Mesenchymal stem cell (in vitro differentiated cells and primary cell): ENCODE data around the gene TMEM221.

Experiments
- DNase-seq: peaks from one replicate; pipeline ENCODE4 v3.0.0-alpha.2; 2013
- H2AFZ ChIP-seq: one replicate; pipeline ENCODE4 v1.6.1; 2013; ENCODE audit warnings: low read depth, mild to moderate bottlenecking, control low read depth, inconsistent platforms, low read length, moderate library complexity
- H2AK5ac ChIP-seq: 2 replicates; pipeline ENCODE4 v1.6.1; 2013; ENCODE audit warnings: low read length, moderate library complexity, mild to moderate bottlenecking, inconsistent platforms; ENCODE audit not compliant: severe bottlenecking
- H2BK120ac ChIP-seq: one replicate; pipeline ENCODE4 v1.6.1; 2013; ENCODE audit warnings: low read depth, mild to moderate bottlenecking, inconsistent platforms, low read length, moderate library complexity
- H2BK12ac ChIP-seq, 2 experiments: one replicate each; pipeline ENCODE4 v1.6.1; 2013; ENCODE audit warnings: inconsistent platforms in 2 of 2, low read length in 2 of 2, mild to moderate bottlenecking in 2 of 2, moderate library complexity in 2 of 2, control low read depth in 1 of 2
- H2BK15ac ChIP-seq: one replicate; pipeline ENCODE4 v1.6.1; 2013; ENCODE audit warnings: mild to moderate bottlenecking, low read depth, inconsistent platforms; ENCODE audit not compliant: poor library complexity, severe bottlenecking
- H2BK5ac ChIP-seq: 2 replicates; pipeline ENCODE4 v1.6.1; 2013; ENCODE audit warnings: low read depth, mild to moderate bottlenecking, low read length, control low read depth, inconsistent platforms; ENCODE audit not compliant: poor library complexity, severe bottlenecking
- H3K14ac ChIP-seq, 2 experiments: one replicate each; pipeline ENCODE4 v1.6.1; 2013; ENCODE audit warnings: inconsistent platforms in 2 of 2, low read length in 2 of 2, control low read depth in 1 of 2, mild to moderate bottlenecking in 1 of 2, moderate library complexity in 1 of 2
- H3K18ac ChIP-seq, 2 experiments: one replicate each; pipeline ENCODE4 v1.6.1; 2013; ENCODE audit warnings: inconsistent platforms in 2 of 2, low read length in 2 of 2, control low read depth in 1 of 2, low read depth in 1 of 2, mild to moderate bottlenecking in 1 of 2
- H3K23ac ChIP-seq, 2 experiments: one replicate each; pipeline ENCODE4 v1.6.1; 2013; ENCODE audit warnings: inconsistent platforms in 2 of 2, low read length in 2 of 2, mild to moderate bottlenecking in 2 of 2, moderate library complexity in 2 of 2, control low read depth in 1 of 2
- H3K27ac ChIP-seq: 2 replicates; pipeline ENCODE4 v1.5.1; 2013; ENCODE audit warnings: mild to moderate bottlenecking, moderate library complexity, low read length, control low read depth, inconsistent platforms; ENCODE audit not compliant: poor library complexity, severe bottlenecking
- H3K27me3 ChIP-seq, 2 experiments: 2 replicates each; pipeline versions ENCODE4 v1.6.1 to v1.7.0; 2013; ENCODE audit warnings: low read length in 2 of 2, mild to moderate bottlenecking in 2 of 2, moderate library complexity in 2 of 2, control low read depth in 1 of 2, inconsistent platforms in 1 of 2; ENCODE audit not compliant: control insufficient read depth in 1 of 2, insufficient read depth in 1 of 2
- H3K36me3 ChIP-seq, 2 experiments: 2 replicates each; pipeline versions ENCODE4 v1.6.1 to v1.7.0; 2013; ENCODE audit warnings: low read length in 2 of 2, control low read depth in 1 of 2, inconsistent platforms in 1 of 2, low read depth in 1 of 2, mild to moderate bottlenecking in 1 of 2; ENCODE audit not compliant: insufficient read depth in 2 of 2, control insufficient read depth in 1 of 2
- H3K4ac ChIP-seq, 2 experiments: one replicate each; pipeline ENCODE4 v1.6.1; 2013; ENCODE audit warnings: inconsistent platforms in 2 of 2, low read length in 2 of 2, mild to moderate bottlenecking in 2 of 2, moderate library complexity in 2 of 2, control low read depth in 1 of 2, low read depth in 1 of 2
- H3K4me1 ChIP-seq: 2 replicates; pipeline ENCODE4 v1.6.1; 2013; ENCODE audit warnings: low read depth, low read length, control low read depth; ENCODE audit not compliant: control insufficient read depth, insufficient read depth
- H3K4me2 ChIP-seq: 2 replicates; pipeline ENCODE4 v1.6.1; 2013; ENCODE audit warnings: low read length, mild to moderate bottlenecking, inconsistent platforms; ENCODE audit not compliant: poor library complexity, severe bottlenecking
- H3K4me3 ChIP-seq, 2 experiments: 2 replicates each; pipeline versions ENCODE4 v1.5.1 to v1.7.0; 2013; ENCODE audit warnings: low read length in 2 of 2, mild to moderate bottlenecking in 2 of 2, control low read depth in 1 of 2, low read depth in 1 of 2; ENCODE audit not compliant: insufficient read depth in 1 of 2
- H3K79me1 ChIP-seq: replicated peaks from 2 replicates; pipeline ENCODE4 v1.6.1; 2013; ENCODE audit warnings: mild to moderate bottlenecking, control low read depth, low read length, inconsistent platforms; ENCODE audit not compliant: poor library complexity, severe bottlenecking
- H3K9ac ChIP-seq: 2 replicates; pipeline ENCODE4 v1.7.0; 2013; ENCODE audit warnings: mild to moderate bottlenecking, low read length, moderate library complexity
- H3K9me3 ChIP-seq: 2 replicates; pipeline ENCODE4 v1.7.0; 2013; ENCODE audit warnings: mild to moderate bottlenecking, low read length; ENCODE audit not compliant: control insufficient read depth
- H4K8ac ChIP-seq: one replicate; pipeline ENCODE4 v1.6.1; 2013; ENCODE audit warnings: inconsistent platforms, mild to moderate bottlenecking, low read length, moderate library complexity
- H4K91ac ChIP-seq: one replicate; pipeline ENCODE4 v1.6.1; 2013; ENCODE audit warnings: mild to moderate bottlenecking, low read length, inconsistent platforms
- WGBS: methylation state at CpG from one replicate; pipeline ENCODE4 v1.1.7; 2013; ENCODE audit warnings: mixed read lengths; 5-methylcytosine and 5-hydroxymethylcytosine counted together

Gene TMEM221

GRCh38 chr19:17460372-17461230 is 12.1 kb upstream of the TMEM221 start, which contains the start of gene NXNL1:
NXNL1 (minus strand) TSS chr19:17460926; CDS start chr19:17460869, 57 bp downstream.
- H3K27me3 ChIP-seq = peaks cover 13 to 40% of the 10 kb centered on the region in 2 experiments
- no peak within 1 kb of the TSS for H3K4me2 ChIP-seq
- no peak within 1 kb of the TSS for H3K14ac ChIP-seq
- no peak within 1 kb of the TSS for H3K4ac ChIP-seq
- H2BK120ac ChIP-seq = no peak within 1 kb of the TSS
- H3K36me3 ChIP-seq = no peaks in the 10 kb centered on the region
- no peak within 1 kb of the TSS for H3K27ac ChIP-seq
- no peak within 1 kb of the TSS for H2BK15ac ChIP-seq
- no peak within 1 kb of the TSS for H2AFZ ChIP-seq
- no peak within 1 kb of the TSS for H3K18ac ChIP-seq
- no peak within 1 kb of the TSS for H2AK5ac ChIP-seq
- DNase-seq = no peak
- H3K4me3 ChIP-seq = no peak within 1 kb of the TSS
- H2BK12ac ChIP-seq = no peak within 1 kb of the TSS
- no peak within 1 kb of the TSS for H3K23ac ChIP-seq
- no peaks in the 10 kb centered on the region for H3K4me1 ChIP-seq
- H3K9ac ChIP-seq = no peak within 1 kb of the TSS
- no peak within 1 kb of the TSS for H4K8ac ChIP-seq
- H3K79me1 ChIP-seq = no peaks in the 10 kb centered on the region
- no peak within 1 kb of the TSS for H4K91ac ChIP-seq
- H3K9me3 ChIP-seq = no peaks in the 10 kb centered on the region
- H2BK5ac ChIP-seq = no peak within 1 kb of the TSS
- 86% methylated on average over 26 of the region's 26 CpGs for WGBS

DNA sequence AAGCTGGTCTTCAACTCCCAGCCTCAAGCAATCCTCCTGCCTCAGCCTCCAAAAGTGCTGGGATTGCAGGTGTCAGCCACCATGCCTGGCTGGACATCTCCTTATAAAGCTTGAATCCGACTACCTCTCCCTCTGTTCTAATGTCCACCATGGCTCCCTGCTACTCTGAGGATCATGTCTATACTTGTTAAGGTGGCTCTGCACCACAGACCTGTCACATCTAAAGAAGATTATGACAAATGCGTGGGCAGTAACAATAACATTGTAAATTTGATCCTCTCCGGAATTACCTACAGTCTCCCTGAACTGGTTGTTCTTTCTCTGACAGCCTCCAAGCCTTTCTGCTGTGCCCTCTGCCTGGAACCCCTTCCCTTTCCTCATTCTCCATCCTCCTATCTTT is 10.5 kb upstream of the TMEM221 start:
- no peak overlapping the region for H3K14ac ChIP-seq
- no peak overlapping the region for H2BK120ac ChIP-seq
- H3K79me1 ChIP-seq = no peaks in the 10 kb centered on the region
- no peak overlapping the region for H3K9ac ChIP-seq
- 87% methylated on average over 3 of the region's 3 CpGs for WGBS
- no peak overlapping the region for H3K27ac ChIP-seq
- no peak overlapping the region for H4K91ac ChIP-seq
- no peak overlapping the region for H2BK12ac ChIP-seq
- no peak overlapping the region for H2AK5ac ChIP-seq
- no peak overlapping the region for H3K4me2 ChIP-seq
- H3K36me3 ChIP-seq = no peaks in the 10 kb centered on the region
- H3K4me3 ChIP-seq = no peak overlapping the region
- peaks cover 27 to 44% of the 10 kb centered on the region in 2 experiments for H3K27me3 ChIP-seq
- H2BK5ac ChIP-seq = no peak overlapping the region
- peaks cover 1% of the 10 kb centered on the region for H3K4me1 ChIP-seq
- no peak overlapping the region for H2BK15ac ChIP-seq
- H2AFZ ChIP-seq = no peak overlapping the region
- no peak overlapping the region for H3K4ac ChIP-seq
- H3K9me3 ChIP-seq = no peaks in the 10 kb centered on the region
- DNase-seq = no peak
- H4K8ac ChIP-seq = no peak overlapping the region
- H3K18ac ChIP-seq = no peak overlapping the region
- no peak overlapping the region for H3K23ac ChIP-seq

- H4K8ac ChIP-seq = no peak overlapping the region
- no peaks in the 10 kb centered on the region for H3K9me3 ChIP-seq
- H3K27ac ChIP-seq = no peak overlapping the region
- H2BK120ac ChIP-seq = no peak overlapping the region
- no peak overlapping the region for H2AFZ ChIP-seq
- peaks cover 4% of the 10 kb centered on the region for H3K4me1 ChIP-seq
- H3K4me2 ChIP-seq = no peak overlapping the region
- no peak overlapping the region for H4K91ac ChIP-seq
- peaks cover 27 to 48% of the 10 kb centered on the region in 2 experiments for H3K27me3 ChIP-seq
- H3K9ac ChIP-seq = no peak overlapping the region
- H3K23ac ChIP-seq = no peak overlapping the region
- H2BK5ac ChIP-seq = no peak overlapping the region
- DNase-seq = no peak
- H2AK5ac ChIP-seq = no peak overlapping the region
- no peak overlapping the region for H3K14ac ChIP-seq
- no peaks in the 10 kb centered on the region for H3K79me1 ChIP-seq
- no peak overlapping the region for H2BK12ac ChIP-seq
- no peak overlapping the region for H3K4me3 ChIP-seq
- H3K18ac ChIP-seq = no peak overlapping the region
- no peak overlapping the region for H3K4ac ChIP-seq
- no peaks in the 10 kb centered on the region for H3K36me3 ChIP-seq
- no peak overlapping the region for H2BK15ac ChIP-seq
- WGBS = 72% methylated on average over 5 of the region's 6 CpGs
These were observed 9.1 kb upstream of the TMEM221 start for GRCh38 chr19:17457616-17458015.

- no peak overlapping the region for H2BK15ac ChIP-seq
- no peak overlapping the region for H3K9ac ChIP-seq
- no peak overlapping the region for H3K4me3 ChIP-seq
- no peaks in the 10 kb centered on the region for H3K36me3 ChIP-seq
- H4K8ac ChIP-seq = no peak overlapping the region
- H4K91ac ChIP-seq = no peak overlapping the region
- peaks cover 4% of the 10 kb centered on the region for H3K4me1 ChIP-seq
- H2AFZ ChIP-seq = no peak overlapping the region
- H3K23ac ChIP-seq = no peak overlapping the region
- H2BK120ac ChIP-seq = no peak overlapping the region
- no peak overlapping the region for H2BK12ac ChIP-seq
- no peak for DNase-seq
- no peaks in the 10 kb centered on the region for H3K9me3 ChIP-seq
- H3K18ac ChIP-seq = no peak overlapping the region
- no peak overlapping the region for H3K27ac ChIP-seq
- H3K79me1 ChIP-seq = no peaks in the 10 kb centered on the region
- no peak overlapping the region for H3K4me2 ChIP-seq
- no peak overlapping the region for H2AK5ac ChIP-seq
- 74% methylated on average over 10 of the region's 11 CpGs for WGBS
- H3K4ac ChIP-seq = no peak overlapping the region
- H2BK5ac ChIP-seq = no peak overlapping the region
- no peak overlapping the region for H3K14ac ChIP-seq
- H3K27me3 ChIP-seq = peaks cover 27 to 55% of the 10 kb centered on the region in 2 experiments
These were observed 7.7 kb upstream of the TMEM221 start for GRCh38 chr19:17456127-17456526.
